ENCODE measurements around the gene PRODH2.

GRCh38 chr19:35757231-35757748 lies 55.4 kb downstream of the PRODH2 start:
- TF ChIP-seq CTCF (IDR thresholded peaks at IDR 0.05) (no peak), POLR2A (IDR thresholded peaks at IDR 0.05) (no peak)
